Upper lobe of left lung (tissue), 4 donors: ENCODE results near the gene IL1RAPL2.

ENCODE experiments used
- CTCF ChIP-seq, 6 experiments: fragments of 450-650 bp in 4 of 6; fragments of 200-600 bp in 2 of 6; sonication (generic) in 2 of 6; IDR thresholded peaks; one replicate each; pipeline ENCODE4 v1.5.1; 2016 to 2019; ENCODE audit warnings: antibody characterized with exemption in 6 of 6
- EP300 ChIP-seq, 4 donors: sonication (generic); formaldehyde crosslinking; IDR thresholded peaks; one replicate each; pipeline ENCODE4 v1.5.1; 2017; ENCODE audit warnings: antibody characterized with exemption in 4 of 4, control low read depth in 2 of 4
- POLR2A ChIP-seq, 4 donors: fragments of 450-650 bp; IDR thresholded peaks; one replicate each; pipeline ENCODE4 v1.5.1; 2016 to 2017; ENCODE audit warnings: antibody characterized with exemption in 4 of 4, mild to moderate bottlenecking in 2 of 4

- TF ChIP-seq CTCF (IDR thresholded peaks at IDR 0.05) (no peak), POLR2A (IDR thresholded peaks at IDR 0.05) (no peak), EP300 (IDR thresholded peaks at IDR 0.05) (no peak)
Measured at GRCh38 chrX:104988038-104988437, 422.0 kb downstream of the IL1RAPL2 start.
